ENCODE results near the gene KIAA1755.
"Not testable (repeated sequence)": the region's sequence is repeated elsewhere in the genome, so short reads cannot be mapped to it uniquely, and the experiment has no call there.

KIAA1755 gene

DNA sequence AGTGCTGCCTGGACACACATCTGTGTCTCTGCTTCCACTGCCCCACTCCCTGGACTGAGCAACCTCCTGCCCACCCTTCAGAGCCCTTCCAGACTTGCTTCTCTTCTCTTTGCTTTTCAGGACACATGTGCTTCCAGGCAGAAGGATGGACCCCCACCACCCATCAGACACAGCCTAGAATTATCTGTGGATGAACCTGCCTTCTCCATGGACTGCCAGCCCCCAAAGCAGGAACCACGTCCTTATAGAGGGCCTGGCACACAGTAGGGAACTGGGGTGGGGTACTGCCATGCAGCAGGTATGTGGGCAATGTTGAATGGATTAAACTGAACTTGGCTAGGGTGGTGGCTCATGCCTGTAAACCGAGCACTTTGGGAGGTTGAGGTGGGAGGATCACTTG, 3.6 kb downstream of the KIAA1755 start:
- Mint-ChIP-seq H3K27me3 (peaks cover 45% of the 10 kb centered on the region), H3K4me3 (no peak overlapping the region), H3K4me1 (peaks cover 6% of the 10 kb centered on the region), H3K27ac (no peak overlapping the region), H3K9me3 (no peaks in the 10 kb centered on the region)
- ATAC-seq (no peak), DNase-seq (no peak)

GRCh38 chr20:38256021-38256420, 4.5 kb downstream of the KIAA1755 start:
- no peak for ATAC-seq
- Mint-ChIP-seq H3K27ac (no peak overlapping the region), H3K4me3 (no peak overlapping the region), H3K9me3 (no peaks in the 10 kb centered on the region), H3K27me3 (peaks cover 35% of the 10 kb centered on the region), H3K4me1 (peaks cover 4% of the 10 kb centered on the region)
- no peak for DNase-seq

GRCh38 chr20:38255393-38255792, 5.1 kb downstream of the KIAA1755 start:
- Mint-ChIP-seq H3K9me3 (no peaks in the 10 kb centered on the region), H3K4me1 (no peaks in the 10 kb centered on the region), H3K4me3 (no peak overlapping the region), H3K27ac (no peak overlapping the region), H3K27me3 (peaks cover 34% of the 10 kb centered on the region)
- DNase-seq, result no peak
- ATAC-seq, result no peak

- not testable (repeated sequence) for H3K9me3 Mint-ChIP-seq, H3K4me1 Mint-ChIP-seq, H3K4me3 Mint-ChIP-seq, H3K27ac Mint-ChIP-seq, ATAC-seq, DNase-seq
- peaks cover 28% of the 10 kb centered on the region for H3K27me3 Mint-ChIP-seq
Measured at GRCh38 chr20:38254621-38255020, 5.9 kb downstream of the KIAA1755 start.

DNA sequence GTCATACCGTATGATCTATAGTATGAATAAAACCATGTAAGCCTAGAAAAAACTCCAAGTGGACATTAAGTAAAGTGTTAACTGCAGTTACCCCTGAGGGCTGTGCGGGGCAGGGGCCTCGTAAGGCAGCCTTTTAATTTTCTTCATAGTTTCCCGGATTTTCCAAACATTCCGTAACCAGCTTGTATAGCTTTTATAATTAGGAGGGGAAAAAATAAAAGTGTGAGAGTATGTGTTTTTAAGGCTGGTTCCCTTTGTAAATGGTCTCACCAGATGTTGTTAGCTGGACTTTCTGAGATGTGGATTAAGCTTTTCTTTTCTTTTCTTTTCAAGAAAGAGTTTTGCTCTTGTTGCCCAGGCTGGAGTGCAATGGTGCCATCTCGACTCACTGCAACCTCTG, 7.0 kb downstream of the KIAA1755 start:
- no peaks in the 10 kb centered on the region for H3K4me1 Mint-ChIP-seq

GRCh38 chr20:38252292-38253288, 7.9 kb downstream of the KIAA1755 start:
- no peak for DNase-seq
- no peak for ATAC-seq
- no peak overlapping the region for H3K4me3 Mint-ChIP-seq
- H3K27ac Mint-ChIP-seq, result no peak overlapping the region
- peaks cover 13% of the 10 kb centered on the region for H3K27me3 Mint-ChIP-seq
- H3K4me1 Mint-ChIP-seq, result no peaks in the 10 kb centered on the region
- H3K9me3 Mint-ChIP-seq, result no peaks in the 10 kb centered on the region

More for the DNA sequence above, 7.0 kb downstream of the KIAA1755 start:
- Mint-ChIP-seq H3K27me3 (peaks cover 17% of the 10 kb centered on the region), H3K9me3 (no peaks in the 10 kb centered on the region), H3K27ac (no peak overlapping the region), H3K4me3 (no peak overlapping the region)
- DNase-seq (no peak), ATAC-seq (no peak)

GRCh38 chr20:38251441-38251840, 9.1 kb downstream of the KIAA1755 start:
- DNase-seq, ATAC-seq, H3K4me1 Mint-ChIP-seq, H3K9me3 Mint-ChIP-seq, H3K4me3 Mint-ChIP-seq, H3K27ac Mint-ChIP-seq: not testable (repeated sequence)
- peaks cover 15% of the 10 kb centered on the region for H3K27me3 Mint-ChIP-seq

DNA sequence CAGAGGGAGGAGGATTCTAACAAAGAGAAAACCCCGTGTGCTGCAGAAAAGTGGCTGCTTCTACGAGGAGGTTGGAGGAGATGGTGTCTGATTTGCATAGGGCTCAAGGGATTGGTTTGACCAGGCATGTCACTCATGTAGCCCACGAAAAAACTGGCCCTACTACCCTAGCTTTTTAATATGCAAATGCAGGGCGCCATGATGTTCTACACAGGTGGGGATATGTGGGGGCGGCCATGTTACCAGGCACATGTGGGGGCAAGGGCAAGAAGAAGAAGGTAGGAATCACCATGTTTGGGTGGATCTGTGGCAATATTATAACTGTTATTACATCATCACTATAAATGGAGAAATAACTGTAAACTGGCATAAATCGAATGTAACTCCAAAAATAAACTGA, 9.9 kb downstream of the KIAA1755 start:
- Mint-ChIP-seq H3K27me3 (peaks cover 24% of the 10 kb centered on the region), H3K9me3 (peaks cover 0 to 8% of the 10 kb centered on the region in 2 donors), H3K27ac (no peak overlapping the region), H3K4me3 (no peak overlapping the region), H3K4me1 (no peaks in the 10 kb centered on the region)
- DNase-seq, result no peak
- no peak for ATAC-seq

DNA sequence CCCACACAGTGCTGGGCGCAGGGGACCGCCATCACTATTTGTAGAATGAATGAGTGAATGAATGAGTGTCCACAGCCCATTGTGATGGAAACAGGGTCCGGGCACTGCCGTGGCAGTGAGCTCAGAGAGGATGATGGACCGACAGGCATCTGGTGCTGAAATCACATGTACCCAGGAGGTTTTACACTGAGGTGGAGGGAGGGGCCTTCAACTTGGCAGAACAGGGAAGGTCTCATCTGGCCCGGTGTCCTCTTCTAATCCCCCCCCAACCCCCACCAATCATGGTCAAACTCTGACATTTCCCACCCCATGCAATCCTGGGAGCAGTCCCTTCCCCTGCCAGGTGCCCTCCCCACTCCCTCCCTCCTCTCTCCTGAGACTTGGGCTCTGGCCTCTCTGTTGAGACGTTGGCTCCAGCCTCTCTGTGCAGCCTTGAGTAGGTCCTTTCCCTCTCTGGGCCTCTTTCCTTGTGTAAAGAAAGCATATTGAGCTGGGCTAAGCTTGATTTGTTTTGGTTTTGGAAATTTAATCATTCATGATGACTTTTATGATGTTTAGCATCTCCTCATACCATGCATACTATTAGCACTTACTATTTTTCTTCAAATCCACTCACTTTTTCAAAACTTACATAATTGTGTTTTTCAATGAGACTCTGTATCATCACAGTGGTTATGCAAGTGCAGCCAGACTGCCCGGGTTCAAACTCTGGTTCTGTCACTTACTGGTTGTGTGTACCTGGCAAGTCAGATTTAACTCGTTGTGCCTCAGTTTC, 10.8 kb downstream of the KIAA1755 start:
- Mint-ChIP-seq H3K27me3 (peaks cover 32% of the 10 kb centered on the region), H3K4me3 (no peak overlapping the region), H3K9me3 (peaks cover 0 to 14% of the 10 kb centered on the region in 2 donors), H3K4me1 (no peaks in the 10 kb centered on the region), H3K27ac (no peak overlapping the region)
- DNase-seq, result no peak
- ATAC-seq, result no peak

DNA sequence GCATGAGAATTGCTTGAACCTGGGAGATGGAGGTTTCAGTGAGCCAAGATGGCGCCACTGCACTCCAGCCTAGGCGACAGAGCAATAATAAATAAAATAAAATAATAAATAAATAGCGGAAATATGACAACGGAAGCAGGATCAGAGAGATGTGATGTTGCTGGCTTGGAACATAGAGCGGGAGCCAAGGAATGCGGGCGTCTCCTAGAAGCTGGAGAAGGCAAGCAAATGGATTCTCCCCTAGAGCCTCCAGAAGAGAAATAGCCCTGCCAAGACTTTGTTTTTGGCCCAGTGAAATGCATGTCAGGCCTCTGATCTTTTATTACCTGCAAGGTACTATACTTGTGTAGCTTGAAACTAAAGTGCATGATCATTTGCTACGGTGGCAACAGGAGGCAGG, 12.4 kb downstream of the KIAA1755 start:
- Mint-ChIP-seq H3K27me3 (peaks cover 37% of the 10 kb centered on the region), H3K27ac (no peak overlapping the region), H3K4me1 (no peaks in the 10 kb centered on the region), H3K4me3 (no peak overlapping the region), H3K9me3 (peaks cover 11 to 29% of the 10 kb centered on the region in 2 donors)
- no peak for DNase-seq
- ATAC-seq, result no peak

- DNase-seq, H3K27ac Mint-ChIP-seq, H3K4me1 Mint-ChIP-seq, H3K4me3 Mint-ChIP-seq, ATAC-seq: not testable (repeated sequence)
- H3K27me3 Mint-ChIP-seq, result peaks cover 37% of the 10 kb centered on the region
- peaks cover 15 to 33% of the 10 kb centered on the region in 2 donors for H3K9me3 Mint-ChIP-seq
Measured at GRCh38 chr20:38247725-38248124, 12.8 kb downstream of the KIAA1755 start.

DNA sequence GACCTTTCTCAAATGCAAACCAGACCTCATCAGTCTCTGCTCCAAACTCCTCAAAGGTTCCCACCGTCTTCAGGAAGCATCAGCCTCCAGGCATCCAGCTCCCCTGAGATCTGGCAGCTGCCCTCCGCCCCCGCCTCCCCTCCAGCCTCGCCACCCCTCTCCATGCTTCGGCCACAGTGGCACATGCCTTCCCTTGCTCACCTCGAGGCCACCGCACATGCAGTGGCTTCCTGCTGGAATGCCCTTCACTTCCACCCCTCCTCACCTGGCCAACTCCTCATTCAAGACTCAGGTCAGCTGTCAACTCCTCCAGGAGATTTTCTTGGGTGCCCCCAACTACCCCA, 13.4 kb downstream of the KIAA1755 start:
- no peak for DNase-seq
- no peak overlapping the region for H3K27ac Mint-ChIP-seq
- ATAC-seq, result no peak
- H3K9me3 Mint-ChIP-seq, result peaks cover 17 to 36% of the 10 kb centered on the region in 2 donors
- H3K27me3 Mint-ChIP-seq, result peaks cover 37% of the 10 kb centered on the region
- no peaks in the 10 kb centered on the region for H3K4me1 Mint-ChIP-seq
- no peak overlapping the region for H3K4me3 Mint-ChIP-seq

DNA sequence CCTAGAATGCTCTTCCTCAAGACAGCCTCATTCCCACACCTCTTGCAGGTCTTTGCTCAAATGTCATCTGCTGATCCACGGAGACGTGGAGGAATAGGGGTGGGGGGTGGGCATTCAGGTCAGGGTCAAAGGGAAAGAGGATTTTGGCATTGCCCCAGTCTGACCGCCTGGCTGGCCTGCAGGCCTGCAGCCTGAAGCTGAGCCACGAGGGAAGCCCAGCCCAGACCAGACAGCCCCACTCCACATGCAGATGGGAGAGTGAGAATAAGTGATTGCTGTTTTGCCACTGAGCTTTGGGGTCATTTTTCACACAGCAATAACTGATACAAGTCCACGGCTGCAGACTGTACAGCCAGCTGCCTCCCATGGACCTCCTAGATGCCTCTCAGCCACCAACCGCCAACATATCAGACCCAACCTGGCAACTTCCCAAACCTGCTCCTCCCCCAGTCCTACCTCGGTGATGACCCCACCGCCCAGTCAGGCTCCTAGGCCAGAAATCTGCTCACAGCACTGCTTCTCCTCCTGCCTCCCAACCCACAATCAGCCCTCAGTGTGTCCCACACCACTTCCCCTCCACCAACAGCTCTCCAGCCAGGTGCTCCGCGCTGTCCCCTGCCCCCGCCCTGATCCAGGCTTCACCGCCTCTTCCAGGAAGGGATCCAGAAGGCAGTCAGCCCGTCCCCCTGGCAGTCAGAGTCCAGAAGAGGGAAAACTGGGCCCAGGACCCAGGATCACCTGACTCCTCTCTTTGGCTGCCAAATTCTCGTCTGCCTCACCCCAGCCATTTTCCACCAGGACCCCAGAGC, 14.0 kb downstream of the KIAA1755 start:
- DNase-seq, result no peak
- Mint-ChIP-seq H3K27me3 (peaks cover 37% of the 10 kb centered on the region), H3K27ac (no peak overlapping the region), H3K9me3 (peaks cover 20 to 42% of the 10 kb centered on the region in 2 donors), H3K4me1 (no peaks in the 10 kb centered on the region), H3K4me3 (no peak overlapping the region)
- no peak for ATAC-seq

- DNase-seq (no peak), ATAC-seq (no peak)
- Mint-ChIP-seq H3K9me3 (peaks cover 20 to 46% of the 10 kb centered on the region in 2 donors), H3K27me3 (peaks cover 35% of the 10 kb centered on the region), H3K4me3 (no peak overlapping the region), H3K4me1 (no peaks in the 10 kb centered on the region), H3K27ac (no peak overlapping the region)
Measured at GRCh38 chr20:38245753-38246152, 14.8 kb downstream of the KIAA1755 start.

DNA sequence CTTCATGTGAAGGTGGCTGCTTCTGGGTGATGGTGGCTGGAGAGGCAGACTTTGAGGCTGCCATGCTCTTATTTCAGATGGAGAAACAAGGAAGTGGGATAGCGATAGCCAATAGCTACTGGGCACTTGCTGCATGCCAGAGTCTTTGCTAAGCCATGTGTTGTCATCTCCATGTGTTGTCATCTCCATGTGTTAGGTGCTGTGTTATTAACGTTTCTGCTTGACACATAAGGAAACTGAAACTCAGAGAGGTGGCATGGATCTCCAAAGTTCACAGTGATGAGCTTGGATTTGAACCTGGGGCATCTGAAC, 16.9 kb downstream of the KIAA1755 start:
- DNase-seq (no peak), ATAC-seq (no peak)
- H3K27ac Mint-ChIP-seq, result no peak overlapping the region
- peaks cover 26 to 51% of the 10 kb centered on the region in 2 donors for H3K9me3 Mint-ChIP-seq
- H3K4me3 Mint-ChIP-seq, result no peak overlapping the region
- H3K4me1 Mint-ChIP-seq, result no peaks in the 10 kb centered on the region
- H3K27me3 Mint-ChIP-seq, result peaks cover 30% of the 10 kb centered on the region

Measured in stimulated activated naive CD8-positive, alpha-beta T cell treated with anti-CD3 and anti-CD28 coated beads, Interleukin-15, amount 100 ng/mL, for 72 hours (primary cell).